Osteoblast (primary cell): ENCODE results near the gene ZCCHC2. TPM values are rescaled to one million over a fixed set of nuclear protein-coding genes. Genes with fewer than 3 reads are reported as not detected.

Experiments used
- DNase-seq: peaks from one replicate; pipeline ENCODE4 v3.0.0; 2011; ENCODE audit warnings: low spot score, mixed read lengths; ENCODE audit not compliant: insufficient read length; ENCODE audit errors: missing footprints
- H2AFZ ChIP-seq: 2 replicates; pipeline ENCODE4 v1.6.0; 2011; ENCODE audit warnings: mild to moderate bottlenecking, low read length
- H3K27ac ChIP-seq: 2 replicates; pipeline ENCODE4 v1.5.1; 2011; ENCODE audit warnings: mild to moderate bottlenecking, low read depth, low read length, moderate library complexity
- H3K27me3 ChIP-seq: 2 replicates; pipeline ENCODE4 v1.6.0; 2012; ENCODE audit warnings: mild to moderate bottlenecking, control low read depth, inconsistent platforms, low read length, moderate library complexity; ENCODE audit not compliant: insufficient read depth
- H3K36me3 ChIP-seq: 2 replicates; pipeline ENCODE4 v1.5.1; 2011; ENCODE audit warnings: mild to moderate bottlenecking, low read length, control low read depth, moderate library complexity; ENCODE audit not compliant: insufficient read depth
- H3K4me1 ChIP-seq: 2 replicates; pipeline ENCODE4 v1.5.1; 2011; ENCODE audit warnings: mild to moderate bottlenecking, low read length, control low read depth, moderate library complexity; ENCODE audit not compliant: insufficient read depth
- H3K4me2 ChIP-seq: 2 replicates; pipeline ENCODE4 v1.6.0; 2011; ENCODE audit warnings: mild to moderate bottlenecking, low read length; ENCODE audit not compliant: insufficient read depth
- H3K4me3 ChIP-seq: fragments of 200-600 bp; sonication (generic); 3 replicates; pipeline ENCODE4 v1.5.1; 2012; ENCODE audit warnings: mild to moderate bottlenecking, low read length, inconsistent platforms; ENCODE audit not compliant: insufficient read depth
- H3K79me2 ChIP-seq: 2 replicates; pipeline ENCODE4 v1.6.0; 2012; ENCODE audit warnings: mild to moderate bottlenecking, low read length, control low read depth, inconsistent platforms; ENCODE audit not compliant: insufficient read depth
- H3K9me3 ChIP-seq: 2 replicates; pipeline ENCODE4 v1.5.1; 2011; ENCODE audit warnings: low read depth, low read length, control low read depth
- H4K20me1 ChIP-seq: 2 replicates; pipeline ENCODE4 v1.6.0; 2012; ENCODE audit warnings: mild to moderate bottlenecking, low read length, control low read depth; ENCODE audit not compliant: insufficient read depth
- CTCF ChIP-seq: IDR thresholded peaks from 2 replicates; pipeline ENCODE4 v1.5.1; 2011; ENCODE audit warnings: mild to moderate bottlenecking, low read depth, low read length, moderate library complexity; ENCODE audit errors: extremely low read depth
- total RNA-seq: library from RNA; depleted of rRNA; stranded (reverse); fragments of >200 nt; gene quantifications from 2 replicates; pipeline ENCODE4 v1.2.3, GENCODE V29; 2012

The ZCCHC2 gene
- total RNA-seq, 1 donor, result 10.1 TPM

- TF ChIP-seq CTCF, result no peak
- Histone ChIP-seq H4K20me1 (no peaks in the 10 kb centered on the region), H3K27me3 (no peaks in the 10 kb centered on the region), H2AFZ (no peak overlapping the region), H3K4me2 (no peak overlapping the region), H3K4me1 (no peaks in the 10 kb centered on the region), H3K9me3 (no peaks in the 10 kb centered on the region), H3K27ac (no peak overlapping the region), H3K36me3 (peaks cover 23% of the 10 kb centered on the region), H3K4me3 (no peak overlapping the region), H3K79me2 (no peaks in the 10 kb centered on the region)
- DNase-seq, result no peak
Observed at GRCh38 chr18:62571648-62572047, 48.8 kb downstream of the ZCCHC2 start.

- no peak overlapping the region for H3K4me2 ChIP-seq
- H3K4me3 ChIP-seq, result no peak overlapping the region
- peaks cover 23% of the 10 kb centered on the region for H3K36me3 ChIP-seq
- no peaks in the 10 kb centered on the region for H3K79me2 ChIP-seq
- no peaks in the 10 kb centered on the region for H3K27me3 ChIP-seq
- no peaks in the 10 kb centered on the region for H3K4me1 ChIP-seq
- TF ChIP-seq CTCF, result no peak
- DNase-seq, result no peak
- H3K27ac ChIP-seq, result no peak overlapping the region
- H2AFZ ChIP-seq, result no peak overlapping the region
- no peaks in the 10 kb centered on the region for H3K9me3 ChIP-seq
- H4K20me1 ChIP-seq, result no peaks in the 10 kb centered on the region
Observed at GRCh38 chr18:62572456-62572855, 49.6 kb downstream of the ZCCHC2 start.

- DNase-seq, result no peak
- Histone ChIP-seq H2AFZ (no peak overlapping the region), H3K36me3 (peaks cover 23% of the 10 kb centered on the region), H3K79me2 (no peaks in the 10 kb centered on the region), H3K4me1 (no peaks in the 10 kb centered on the region), H4K20me1 (no peaks in the 10 kb centered on the region), H3K27ac (no peak overlapping the region), H3K9me3 (no peaks in the 10 kb centered on the region), H3K4me2 (no peak overlapping the region), H3K27me3 (no peaks in the 10 kb centered on the region), H3K4me3 (no peak overlapping the region)
- no peak for TF ChIP-seq CTCF
Observed at GRCh38 chr18:62574776-62575175, 52.0 kb downstream of the ZCCHC2 start.

GRCh38 chr18:62576271-62576670 lies 53.4 kb downstream of the ZCCHC2 start:
- H2AFZ ChIP-seq, result no peak overlapping the region
- H3K27ac ChIP-seq, result no peak overlapping the region
- H3K4me1 ChIP-seq, result no peaks in the 10 kb centered on the region
- no peaks in the 10 kb centered on the region for H3K79me2 ChIP-seq
- H4K20me1 ChIP-seq, result no peaks in the 10 kb centered on the region
- no peak for DNase-seq
- peaks cover 15% of the 10 kb centered on the region for H3K36me3 ChIP-seq
- no peak overlapping the region for H3K4me2 ChIP-seq
- no peaks in the 10 kb centered on the region for H3K9me3 ChIP-seq
- H3K27me3 ChIP-seq, result no peaks in the 10 kb centered on the region
- TF ChIP-seq CTCF, result no peak
- no peak overlapping the region for H3K4me3 ChIP-seq
